ENCODE measurements around the gene GPER1. TPM values are rescaled to one million over a fixed set of nuclear protein-coding genes. Genes with fewer than 3 reads are reported as not detected.

Gene GPER1
- polyA plus RNA-seq, 2 of the 4 experiments (the other 2 are of a cell fraction) = 0.23 to 0.50 TPM

GRCh38 chr7:1100386-1100785, 12.5 kb downstream of the GPER1 start:
- CTCF ChIA-PET = interaction anchor here (1.4 to 9.6 kb wide), 3 partner anchors 12 to 34 kb away, joined by 3 to 102 read pairs (median 7); partner anchors contain the start of gene GPER1
- Histone ChIP-seq H3K4me2 (no peak overlapping the region), H3K4me1 (no peaks in the 10 kb centered on the region), H3K4me3 (no peak overlapping the region), H3K9me3 (no peaks in the 10 kb centered on the region), H3K27ac (no peak overlapping the region)
- POLR2A ChIA-PET = no interaction called here
- no peak for DNase-seq (ENCODE audit: low read depth in 1 of 2, low spot score in 1 of 2)
- TF ChIP-seq NR3C1 (IDR thresholded peaks at IDR 0.05) (no peak), PBX3 (IDR thresholded peaks at IDR 0.05) (no peak), KDM5A (IDR thresholded peaks at IDR 0.05) (no peak), JUNB (IDR thresholded peaks at IDR 0.05) (no peak), E2F6 (IDR thresholded peaks at IDR 0.05; ENCODE audit: borderline replicate concordance, low read depth) (no peak), SREBF2 (IDR thresholded peaks at IDR 0.05) (no peak), MAFK (IDR thresholded peaks at IDR 0.05; ENCODE audit: partially characterized antibody) (no peak), FOSB (CRISPR knock-in tag; IDR thresholded peaks at IDR 0.05) (no peak), EHMT2 (IDR thresholded peaks at IDR 0.05; ENCODE audit: low read depth) (no peak), RNF2 (IDR thresholded peaks at IDR 0.05; ENCODE audit: borderline replicate concordance, low read depth) (no peak)
- TF ChIP-seq, protein P1, sequence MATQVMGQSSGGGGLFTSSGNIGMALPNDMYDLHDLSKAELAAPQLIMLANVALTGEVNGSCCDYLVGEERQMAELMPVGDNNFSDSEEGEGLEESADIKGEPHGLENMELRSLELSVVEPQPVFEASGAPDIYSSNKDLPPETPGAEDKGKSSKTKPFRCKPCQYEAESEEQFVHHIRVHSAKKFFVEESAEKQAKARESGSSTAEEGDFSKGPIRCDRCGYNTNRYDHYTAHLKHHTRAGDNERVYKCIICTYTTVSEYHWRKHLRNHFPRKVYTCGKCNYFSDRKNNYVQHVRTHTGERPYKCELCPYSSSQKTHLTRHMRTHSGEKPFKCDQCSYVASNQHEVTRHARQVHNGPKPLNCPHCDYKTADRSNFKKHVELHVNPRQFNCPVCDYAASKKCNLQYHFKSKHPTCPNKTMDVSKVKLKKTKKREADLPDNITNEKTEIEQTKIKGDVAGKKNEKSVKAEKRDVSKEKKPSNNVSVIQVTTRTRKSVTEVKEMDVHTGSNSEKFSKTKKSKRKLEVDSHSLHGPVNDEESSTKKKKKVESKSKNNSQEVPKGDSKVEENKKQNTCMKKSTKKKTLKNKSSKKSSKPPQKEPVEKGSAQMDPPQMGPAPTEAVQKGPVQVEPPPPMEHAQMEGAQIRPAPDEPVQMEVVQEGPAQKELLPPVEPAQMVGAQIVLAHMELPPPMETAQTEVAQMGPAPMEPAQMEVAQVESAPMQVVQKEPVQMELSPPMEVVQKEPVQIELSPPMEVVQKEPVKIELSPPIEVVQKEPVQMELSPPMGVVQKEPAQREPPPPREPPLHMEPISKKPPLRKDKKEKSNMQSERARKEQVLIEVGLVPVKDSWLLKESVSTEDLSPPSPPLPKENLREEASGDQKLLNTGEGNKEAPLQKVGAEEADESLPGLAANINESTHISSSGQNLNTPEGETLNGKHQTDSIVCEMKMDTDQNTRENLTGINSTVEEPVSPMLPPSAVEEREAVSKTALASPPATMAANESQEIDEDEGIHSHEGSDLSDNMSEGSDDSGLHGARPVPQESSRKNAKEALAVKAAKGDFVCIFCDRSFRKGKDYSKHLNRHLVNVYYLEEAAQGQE (IDR thresholded peaks at IDR 0.05) = no peak
- ATAC-seq = peak in 1 of 2 experiments; percentile 8; a peak in 1 of 6 replicates
- WGBS (ENCODE audit: missing lambda C conversion rate) = 73% methylated on average over 6 of the region's 14 CpGs
- no peak for FAIRE-seq

DNA sequence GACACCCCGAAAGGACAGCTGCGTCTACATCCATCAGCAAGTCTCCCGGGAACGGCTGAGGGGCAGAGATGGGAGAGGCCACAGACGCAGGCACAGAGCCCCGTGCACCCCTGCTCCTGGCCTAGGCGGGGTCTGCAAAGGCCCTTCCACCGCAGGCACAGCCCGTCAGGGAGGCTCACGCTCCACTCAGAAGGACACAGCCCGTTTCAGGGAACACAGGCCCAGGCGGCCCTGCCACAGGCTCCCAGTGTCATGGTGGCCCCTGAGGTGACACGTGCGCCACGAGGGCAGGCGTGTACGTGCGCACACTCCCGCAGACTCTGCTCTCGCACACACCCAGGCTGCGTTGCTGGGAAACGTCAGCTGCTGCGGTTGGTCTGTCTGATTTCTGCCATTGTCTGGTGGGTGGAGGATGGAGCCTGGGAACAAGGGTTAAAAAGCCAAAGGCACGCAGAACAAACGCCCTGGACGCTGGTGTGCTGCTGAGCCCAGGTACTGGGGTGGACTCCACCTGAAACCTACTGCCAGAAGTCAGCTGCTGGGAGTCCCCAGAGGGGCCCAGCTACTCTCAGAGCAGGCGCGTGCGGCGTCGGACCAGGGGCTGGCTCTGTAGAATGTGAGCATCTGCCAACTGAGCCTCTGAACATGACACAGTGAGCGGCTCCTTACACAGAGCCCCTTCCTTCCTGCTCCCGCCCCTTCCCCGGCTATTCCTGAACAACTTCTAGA, 13.1 kb downstream of the GPER1 start:
- ATAC-seq (no peak), FAIRE-seq (no peak)
- CTCF ChIA-PET = interaction anchor here (1.0 to 9.6 kb wide), 6 partner anchors 12 to 227 kb away, joined by 3 to 102 read pairs (median 6); partner anchors contain the start of gene GPER1

More for the DNA sequence above, 13.1 kb downstream of the GPER1 start:
- no peaks in the 10 kb centered on the region for H3K9me3 ChIP-seq
- H3K27ac ChIP-seq = no peak overlapping the region
- whole genome bisulfite sequencing (ENCODE audit: missing lambda C conversion rate) = 95% methylated on average over 28 of the region's 34 CpGs
- TF ChIP-seq RFX5 (IDR thresholded peaks at IDR 0.05) (no peak), ZC3H11A (IDR thresholded peaks at IDR 0.05) (no peak), ESRRA (IDR thresholded peaks at IDR 0.05; ENCODE audit: borderline replicate concordance, low read length) (no peak), FOSB (CRISPR knock-in tag; IDR thresholded peaks at IDR 0.05) (no peak), POLR2A (IDR thresholded peaks at IDR 0.05; ENCODE audit: low read length) (no peak), MAFK (IDR thresholded peaks at IDR 0.05; ENCODE audit: partially characterized antibody) (no peak), SREBF2 (IDR thresholded peaks at IDR 0.05) (no peak), ZNF302 (CRISPR knock-in tag; IDR thresholded peaks at IDR 0.05) (no peak), HOXA7 (CRISPR knock-in tag; IDR thresholded peaks at IDR 0.05) (no peak), NFE2L2 (conservative IDR thresholded peaks at IDR 0.05; ENCODE audit: low read length) (no peak), FOXS1 (CRISPR knock-in tag; IDR thresholded peaks at IDR 0.05) (no peak), CHD2 (IDR thresholded peaks at IDR 0.05; ENCODE audit: low read length, partially characterized antibody) (no peak)
- TF ChIP-seq, protein P1 (IDR thresholded peaks at IDR 0.05) = no peak
- TF ChIP-seq, protein P2, sequence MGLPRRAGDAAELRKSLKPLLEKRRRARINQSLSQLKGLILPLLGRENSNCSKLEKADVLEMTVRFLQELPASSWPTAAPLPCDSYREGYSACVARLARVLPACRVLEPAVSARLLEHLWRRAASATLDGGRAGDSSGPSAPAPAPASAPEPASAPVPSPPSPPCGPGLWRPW (IDR thresholded peaks at IDR 0.05) = no peak
- H3K4me2 ChIP-seq = no peak overlapping the region
- no peak for DNase-seq (ENCODE audit: low read depth in 1 of 2, low spot score in 1 of 2)
- H3K4me3 ChIP-seq = no peak overlapping the region
- POLR2A ChIA-PET = no interaction called here
- H3K4me1 ChIP-seq = no peaks in the 10 kb centered on the region

All from A549 (cell line).